HepG2 (cell line): Measurements from ENCODE around the gene SHFL. TPM values are rescaled to one million over a fixed set of nuclear protein-coding genes. Genes with fewer than 3 reads are reported as not detected.
A peak's percentile ranks its signal among the peaks of the same experiment; 100 is the strongest.

Experiments
- CENPT ChIP-seq: sonication (generic); formaldehyde crosslinking; IDR thresholded peaks from 2 replicates; pipeline ENCODE4 v1.8.0; 2022; ENCODE audit warnings: low read depth, mild to moderate bottlenecking, moderate library complexity, missing genetic modification reagents
- EHMT2 ChIP-seq: fragments of 200-600 bp; sonication (generic); IDR thresholded peaks from 2 replicates; pipeline ENCODE4 v1.7.0; 2017; ENCODE audit warnings: antibody characterized with exemption, low read depth, low read length, borderline replicate concordance
- ETV5 ChIP-seq: IDR thresholded peaks from 2 replicates; pipeline ENCODE4 v1.6.1; 2018; ENCODE audit warnings: missing biosample characterization, missing genetic modification reagents, inconsistent platforms, borderline replicate concordance
- GFI1 ChIP-seq: sonication (generic); formaldehyde crosslinking; IDR thresholded peaks from 2 replicates; pipeline ENCODE4 v1.5.0; 2020; ENCODE audit warnings: missing genetic modification reagents, mild to moderate bottlenecking, borderline replicate concordance
- GTF2F1 ChIP-seq: fragments of 150-350 bp; IDR thresholded peaks from 2 replicates; pipeline ENCODE4 v1.6.1; 2014; ENCODE audit warnings: low read length
- HDAC2 ChIP-seq: sonication (generic); formaldehyde crosslinking; IDR thresholded peaks from 2 replicates; pipeline ENCODE4 v1.4.0; 2020; ENCODE audit warnings: missing genetic modification reagents
- KMT2A ChIP-seq: sonication (generic); formaldehyde crosslinking; IDR thresholded peaks from 2 replicates; pipeline ENCODE4 v1.4.0; 2020; ENCODE audit warnings: missing genetic modification reagents
- MTERF4 ChIP-seq: sonication (generic); formaldehyde crosslinking; IDR thresholded peaks from 2 replicates; pipeline ENCODE4 v1.8.0; 2023; ENCODE audit warnings: mild to moderate bottlenecking, missing genetic modification reagents
- NBN ChIP-seq: fragments of 450-650 bp; conservative IDR thresholded peaks from 2 replicates; pipeline ENCODE4 v1.6.1; 2017
- NCOR1 ChIP-seq: fragments of 200-600 bp; sonication (generic); IDR thresholded peaks from 2 replicates; pipeline ENCODE4 v1.7.0; 2017; ENCODE audit warnings: antibody characterized with exemption, low read length, borderline replicate concordance
- RARA ChIP-seq: IDR thresholded peaks from 2 replicates; pipeline ENCODE4 v1.6.1; 2016; ENCODE audit warnings: missing genetic modification reagents, missing compliant biosample characterization
- RORA ChIP-seq: sonication (generic); formaldehyde crosslinking; IDR thresholded peaks from 2 replicates; pipeline ENCODE4 v1.5.0; 2020; ENCODE audit warnings: mild to moderate bottlenecking, missing genetic modification reagents, moderate library complexity
- SNAI1 ChIP-seq: sonication (generic); formaldehyde crosslinking; IDR thresholded peaks from 2 replicates; pipeline ENCODE4 v1.5.0; 2020; ENCODE audit warnings: mild to moderate bottlenecking, missing genetic modification reagents, borderline replicate concordance
- SP2 ChIP-seq: sonication (generic); formaldehyde crosslinking; IDR thresholded peaks from 2 replicates; pipeline ENCODE4 v1.5.1; 2020; ENCODE audit warnings: mild to moderate bottlenecking, missing genetic modification reagents
- TFE3 ChIP-seq: IDR thresholded peaks from 2 replicates; pipeline ENCODE4 v1.6.1; 2016
- TSC22D2 ChIP-seq: sonication (generic); formaldehyde crosslinking; IDR thresholded peaks from 2 replicates; pipeline ENCODE4 v1.5.1; 2020; ENCODE audit warnings: missing genetic modification reagents, mild to moderate bottlenecking, borderline replicate concordance
- ZBTB10 ChIP-seq: sonication (generic); formaldehyde crosslinking; IDR thresholded peaks from 2 replicates; pipeline ENCODE4 v1.4.0; 2020; ENCODE audit warnings: missing genetic modification reagents, borderline replicate concordance
- ZMAT3 ChIP-seq: sonication (generic); formaldehyde crosslinking; conservative IDR thresholded peaks from 2 replicates; pipeline ENCODE4 v1.7.0; 2021; ENCODE audit warnings: missing genetic modification reagents
- ZMYM4 ChIP-seq: sonication (generic); formaldehyde crosslinking; IDR thresholded peaks from 2 replicates; pipeline ENCODE4 v1.8.1; 2023; ENCODE audit warnings: mild to moderate bottlenecking, missing genetic modification reagents
- ZNF136 ChIP-seq: sonication (generic); formaldehyde crosslinking; IDR thresholded peaks from 2 replicates; pipeline ENCODE4 v1.8.1; 2022; ENCODE audit warnings: low read depth, mild to moderate bottlenecking, moderate library complexity, missing genetic modification reagents
- ZNF329 ChIP-seq: sonication (generic); formaldehyde crosslinking; IDR thresholded peaks from 2 replicates; pipeline ENCODE4 v1.9.0; 2021; ENCODE audit warnings: low read depth, mild to moderate bottlenecking, missing genetic modification reagents
- ZNF615 ChIP-seq: sonication (generic); formaldehyde crosslinking; IDR thresholded peaks from 2 replicates; pipeline ENCODE4 v1.5.0; 2020; ENCODE audit warnings: mild to moderate bottlenecking, missing genetic modification reagents, borderline replicate concordance
- ZNF749 ChIP-seq: sonication (generic); formaldehyde crosslinking; IDR thresholded peaks from 2 replicates; pipeline ENCODE4 v1.8.0; 2022; ENCODE audit warnings: mild to moderate bottlenecking, missing genetic modification reagents, moderate library complexity, borderline replicate concordance
- ZNF775 ChIP-seq: sonication (generic); formaldehyde crosslinking; IDR thresholded peaks from 2 replicates; pipeline ENCODE4 v1.4.0; 2020; ENCODE audit warnings: missing genetic modification reagents, mild to moderate bottlenecking, moderate library complexity, borderline replicate concordance
- ZSCAN21 ChIP-seq: sonication (generic); formaldehyde crosslinking; IDR thresholded peaks from 2 replicates; pipeline ENCODE4 v1.8.0; 2022; ENCODE audit warnings: mild to moderate bottlenecking, missing genetic modification reagents, moderate library complexity, borderline replicate concordance
- polyA plus RNA-seq, 8 experiments: library from polyadenylated mRNA; depleted of rRNA in 3 of 8; stranded (reverse) in 7 of 8; unstranded in 1 of 8; fragments of >200 nt; fragmentation: Illumina TruSeq in 4 of 8; extraction: Trizol in 4 of 8; gene quantifications; 2 replicates each; pipeline versions ENCODE4 v1.2.1 to v1.2.3, GENCODE V29; 2011 to 2016; ENCODE audit warnings: low read depth in 4 of 8, missing spikeins in 1 of 8, mixed read lengths in 1 of 8; ENCODE audit not compliant: insufficient read depth in 1 of 8
- total RNA-seq, 5 experiments: library from RNA; depleted of rRNA; stranded (reverse); fragments of >200 nt; fragmentation: Illumina TruSeq; extraction: Trizol; gene quantifications; 2 replicates each; pipeline ENCODE4 v1.2.3, GENCODE V29; 2016; ENCODE audit warnings: low read depth in 1 of 5

The SHFL gene
- total and polyA plus RNA-seq, 2 of the 13 experiments (the other 11 are each of a cell fraction or from before 2014, with no cell fraction given): 12.3 to 36.4 TPM

- TF ChIP-seq TFE3: peak; percentile 70; the same call in 1 of the 2 replicates
- no peak for TF ChIP-seq TSC22D2
- 0 out of 2 replicates have a peak, but pooled peaks have one; percentile 34 for TF ChIP-seq ZNF329 (CRISPR knock-in tag)
- TF ChIP-seq ZNF615 (CRISPR knock-in tag): no peak
- 0 out of 2 replicates have a peak, but pooled peaks have one; percentile 22 for TF ChIP-seq ZNF136 (CRISPR knock-in tag)
- 0 out of 2 replicates have a peak, but pooled peaks have one; percentile 21 for TF ChIP-seq GFI1
- no peak for TF ChIP-seq EHMT2
- peak; percentile 92 for TF ChIP-seq MTERF4 (CRISPR knock-in tag)
- peak; percentile 91 for TF ChIP-seq ETV5
- peak; percentile 78 for TF ChIP-seq ZMAT3 (CRISPR knock-in tag)
- TF ChIP-seq RARA (CRISPR knock-in tag): peak; percentile 47; the same call in 1 of the 2 replicates
- 0 out of 2 replicates have a peak, but pooled peaks have one; percentile 54 for TF ChIP-seq ZNF749 (CRISPR knock-in tag)
- TF ChIP-seq ZSCAN21 (CRISPR knock-in tag): peak; percentile 82; the same call in 1 of the 2 replicates
- TF ChIP-seq ZBTB10 (CRISPR knock-in tag): no peak
- TF ChIP-seq CENPT (CRISPR knock-in tag): no peak
- no peak for TF ChIP-seq ZNF775 (CRISPR knock-in tag)
- peak; percentile 75 for TF ChIP-seq HDAC2
- no peak for TF ChIP-seq RORA (CRISPR knock-in tag)
- TF ChIP-seq GTF2F1: no peak
- TF ChIP-seq ZMYM4 (CRISPR knock-in tag): peak; percentile 76
- TF ChIP-seq SP2 (CRISPR knock-in tag): peak; percentile 71
- no peak for TF ChIP-seq SNAI1 (CRISPR knock-in tag)
- no peak for TF ChIP-seq NBN
- TF ChIP-seq KMT2A (CRISPR knock-in tag): peak; percentile 80
- TF ChIP-seq NCOR1: 0 out of 2 replicates have a peak, but pooled peaks have one; percentile 8
Measured at GRCh38 chr19:10106100-10106936, 20.2 kb downstream of the SHFL start, which contains the start of gene PPAN (continued).
